Measurements from ENCODE around the gene ACAP3.

GRCh38 chr1:1347663-1348419 lies 40.1 kb upstream of the ACAP3 start:
- TF ChIP-seq FOXK2 (IDR thresholded peaks at IDR 0.05) (no peak), ELF4 (IDR thresholded peaks at IDR 0.05) (no peak), FOXA1 (IDR thresholded peaks at IDR 0.05) (no peak), FOXM1 (IDR thresholded peaks at IDR 0.05; ENCODE audit: borderline replicate concordance) (no peak), NFRKB (IDR thresholded peaks at IDR 0.05) (no peak), TARDBP (IDR thresholded peaks at IDR 0.05) (no peak)

All from HEK293T (cell line).